Ovary (tissue), 9 donors: ENCODE results near the gene VIPR1. TPM values are rescaled to one million over a fixed set of nuclear protein-coding genes. Genes with fewer than 3 reads are reported as not detected.

Experiments
- DNase-seq, 5 donors: peaks; one replicate each; pipeline ENCODE4 v3.0.0-alpha.2; 2019 to 2020
- H3K27ac ChIP-seq, 2 donors: fragments of 200-600 bp; one replicate each; pipeline versions ENCODE4 v1.5.1 to v1.8.0; 2019 to 2022
- H3K27me3 ChIP-seq: fragments of 200-600 bp; one replicate; pipeline ENCODE4 v1.8.0; 2022
- H3K36me3 ChIP-seq: fragments of 200-600 bp; sonication (generic); one replicate; pipeline ENCODE4 v1.5.1; 2019
- H3K4me1 ChIP-seq: one replicate; pipeline ENCODE4 v1.8.1; 2013; ENCODE audit warnings: mild to moderate bottlenecking, moderate library complexity; ENCODE audit not compliant: insufficient read depth
- H3K4me3 ChIP-seq: fragments of 200-600 bp; sonication (generic); one replicate; pipeline ENCODE4 v1.5.1; 2017
- H3K9me3 ChIP-seq, 2 donors: fragments of 200-600 bp in 1 of 2; sonication (generic) in 1 of 2; one replicate each; pipeline versions ENCODE4 v1.5.1 to v1.8.1; 2013 to 2019; ENCODE audit warnings: mild to moderate bottlenecking in 1 of 2, moderate library complexity in 1 of 2
- EP300 ChIP-seq: sonication (generic); formaldehyde crosslinking; IDR thresholded peaks from one replicate; pipeline ENCODE4 v1.6.1; 2017; ENCODE audit warnings: antibody characterized with exemption
- POLR2A ChIP-seq: fragments of 450-650 bp; IDR thresholded peaks from one replicate; pipeline ENCODE4 v1.6.1; 2017; ENCODE audit warnings: antibody characterized with exemption, mild to moderate bottlenecking, moderate library complexity
- WGBS, 3 donors: extraction: QIAGEN DNeasy Blood & Tissue Kit in 1 of 3; methylation state at CpG; one replicate each; pipeline versions ENCODE4 v1.1.5 to v1.1.7; 2013 to 2017; 5-methylcytosine and 5-hydroxymethylcytosine counted together
- intact Hi-C, 4 donors: fragments of 100-400 bp; cut with DNase I; formaldehyde crosslinking; loops; one replicate each; pipeline versions ENCODE4 v1.11.0 to v1.15.1; 2022 to 2023
- polyA plus RNA-seq, 2 donors: library from polyadenylated mRNA; stranded (reverse); fragments of 200-250 nt in 1 of 2; fragments of 350-450 nt in 1 of 2; fragmentation: Illumina TruSeq in 1 of 2; extraction: RNeasy Lipid Tissue Mini Kit (QIAGEN cat#74804) in 1 of 2; gene quantifications; one replicate each; pipeline ENCODE4 v1.2.3, GENCODE V29; 2013 to 2014
- total RNA-seq, 7 donors: library from RNA; depleted of rRNA in 2 of 7; stranded (reverse); fragments of >200 nt in 2 of 7; fragmentation: NEBNext Ultra II Directional in 3 of 7; extraction: Animal tissue kit (Norgen Biotek cat#: 25700) in 3 of 7; gene quantifications; one replicate each; pipeline versions ENCODE4 v1.1.0 to v1.2.4, GENCODE V29; 2016 to 2023
- TF ChIP-seq, protein P1 (sequence below), 3 donors: fragments of 450-650 bp in 2 of 3; fragments of 200-600 bp in 1 of 3; IDR thresholded peaks; one replicate each; pipeline versions ENCODE4 v1.5.1 to v1.8.0; 2016 to 2022; ENCODE audit warnings: antibody characterized with exemption in 3 of 3, mild to moderate bottlenecking in 1 of 3
- donor health status: DM: no; HTN: no; CAD: no; lungs with moderate emphysema.
- donor health status: DM: no; HTN: no; CAD: no.
- donor health status: Bipolar disorder and iron deficiency.
- donor health status: DM: yes; HTN: yes; CAD: no.
- donor health status: DM: no; HTN: no; CAD: no.
- donor health status: DM: yes; HTN: yes; CAD: no.

Gene VIPR1
- total and polyA plus RNA-seq, 9 donors: 0.12 to 2.2 (median 0.47) TPM

DNA sequence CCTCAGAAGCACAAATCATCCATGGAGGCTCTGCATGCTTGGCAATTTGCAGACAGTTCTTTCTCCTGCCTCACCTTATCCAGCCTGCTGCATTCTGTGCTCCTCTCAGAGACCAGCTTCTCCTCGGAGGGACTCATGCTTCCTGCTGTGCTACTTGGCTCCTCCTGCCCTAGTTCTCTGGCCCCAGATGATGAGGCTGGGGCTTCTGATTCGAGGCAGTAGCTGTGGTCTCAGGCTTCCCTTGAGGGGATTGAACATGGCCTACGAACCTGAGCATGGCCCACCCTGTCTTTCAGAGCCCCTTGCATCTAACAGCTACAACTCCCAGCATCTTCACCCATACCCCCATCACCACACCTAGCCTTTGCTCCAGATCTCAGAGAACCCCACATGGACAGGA lies 6.7 kb downstream of the VIPR1 start:
- H3K27me3 ChIP-seq: no peaks in the 10 kb centered on the region
- H3K9me3 ChIP-seq: no peaks in the 10 kb centered on the region
- no peaks in the 10 kb centered on the region for H3K4me1 ChIP-seq
- no peak overlapping the region for H3K4me3 ChIP-seq
- no peak for DNase-seq
- 67 to 74% (median 73%) methylated on average over 3 of the region's 3 CpGs for WGBS, 3 donors
- TF ChIP-seq EP300 (no peak), POLR2A (no peak)
- TF ChIP-seq, protein P1, sequence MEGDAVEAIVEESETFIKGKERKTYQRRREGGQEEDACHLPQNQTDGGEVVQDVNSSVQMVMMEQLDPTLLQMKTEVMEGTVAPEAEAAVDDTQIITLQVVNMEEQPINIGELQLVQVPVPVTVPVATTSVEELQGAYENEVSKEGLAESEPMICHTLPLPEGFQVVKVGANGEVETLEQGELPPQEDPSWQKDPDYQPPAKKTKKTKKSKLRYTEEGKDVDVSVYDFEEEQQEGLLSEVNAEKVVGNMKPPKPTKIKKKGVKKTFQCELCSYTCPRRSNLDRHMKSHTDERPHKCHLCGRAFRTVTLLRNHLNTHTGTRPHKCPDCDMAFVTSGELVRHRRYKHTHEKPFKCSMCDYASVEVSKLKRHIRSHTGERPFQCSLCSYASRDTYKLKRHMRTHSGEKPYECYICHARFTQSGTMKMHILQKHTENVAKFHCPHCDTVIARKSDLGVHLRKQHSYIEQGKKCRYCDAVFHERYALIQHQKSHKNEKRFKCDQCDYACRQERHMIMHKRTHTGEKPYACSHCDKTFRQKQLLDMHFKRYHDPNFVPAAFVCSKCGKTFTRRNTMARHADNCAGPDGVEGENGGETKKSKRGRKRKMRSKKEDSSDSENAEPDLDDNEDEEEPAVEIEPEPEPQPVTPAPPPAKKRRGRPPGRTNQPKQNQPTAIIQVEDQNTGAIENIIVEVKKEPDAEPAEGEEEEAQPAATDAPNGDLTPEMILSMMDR (IDR thresholded peaks at IDR 0.05): no peak
- no peak overlapping the region for H3K27ac ChIP-seq
- no peaks in the 10 kb centered on the region for H3K36me3 ChIP-seq
- intact Hi-C loops: no loop called here

DNA sequence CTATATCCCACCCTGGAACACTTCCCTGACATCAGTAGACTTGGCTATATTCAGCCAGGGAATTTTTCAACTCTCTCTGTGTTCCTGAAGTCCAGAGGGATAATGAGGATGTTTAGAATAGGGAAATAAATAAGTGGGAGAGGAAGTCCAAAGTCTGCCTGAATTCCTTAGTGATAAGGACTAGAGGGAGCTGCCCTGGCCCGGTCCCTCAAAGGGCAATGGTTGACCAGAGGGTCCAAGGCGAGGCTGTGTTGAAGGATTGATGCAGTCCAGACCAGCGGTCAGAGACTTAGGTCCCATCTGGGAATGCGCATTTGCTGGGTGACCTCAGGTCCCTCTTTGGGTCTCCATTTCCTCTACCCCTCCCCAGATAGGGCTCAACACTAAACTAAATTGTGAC lies 7.9 kb downstream of the VIPR1 start:
- H3K9me3 ChIP-seq: no peaks in the 10 kb centered on the region
- H3K27ac ChIP-seq: no peak overlapping the region
- intact Hi-C loops: no loop called here
- no peak for DNase-seq
- H3K27me3 ChIP-seq: no peaks in the 10 kb centered on the region
- H3K4me1 ChIP-seq: no peaks in the 10 kb centered on the region
- 24 to 43% (median 33%) methylated on average over 4 of the region's 4 CpGs for WGBS, 3 donors
- H3K4me3 ChIP-seq: no peak overlapping the region
- H3K36me3 ChIP-seq: no peaks in the 10 kb centered on the region
- TF ChIP-seq, protein P1 (IDR thresholded peaks at IDR 0.05): no peak
- no peak for TF ChIP-seq POLR2A
- TF ChIP-seq EP300: no peak

DNA sequence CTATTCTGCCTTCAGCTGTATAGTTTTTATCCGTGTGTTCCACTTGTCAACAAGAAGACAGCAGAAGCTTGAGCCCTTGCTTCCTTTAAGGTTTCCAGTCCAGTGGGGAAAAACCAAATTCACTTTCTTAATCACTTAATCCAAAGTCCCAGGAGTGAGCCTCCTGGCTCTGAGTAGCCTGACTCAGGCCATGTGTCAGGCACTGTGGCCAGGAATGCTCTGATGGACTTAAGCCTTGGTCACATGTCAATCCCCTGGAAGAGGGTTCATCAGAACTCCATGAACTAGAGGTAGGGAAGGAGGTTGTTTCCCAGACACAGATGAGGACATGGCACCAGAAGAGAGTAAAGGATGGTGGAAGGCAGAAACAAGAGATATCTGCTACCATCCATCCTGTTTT lies 8.8 kb downstream of the VIPR1 start:
- no peak for DNase-seq
- H3K4me1 ChIP-seq: no peaks in the 10 kb centered on the region
- H3K9me3 ChIP-seq: no peaks in the 10 kb centered on the region
- intact Hi-C loops: no loop called here
- no peaks in the 10 kb centered on the region for H3K36me3 ChIP-seq
- no peak overlapping the region for H3K4me3 ChIP-seq
- 73 to 84% (median 81%) methylated on average over 1 of the region's 1 CpG for WGBS, 3 donors
- no peak overlapping the region for H3K27ac ChIP-seq
- TF ChIP-seq POLR2A (no peak), EP300 (no peak)
- TF ChIP-seq, protein P1 (IDR thresholded peaks at IDR 0.05): no peak
- no peaks in the 10 kb centered on the region for H3K27me3 ChIP-seq

DNA sequence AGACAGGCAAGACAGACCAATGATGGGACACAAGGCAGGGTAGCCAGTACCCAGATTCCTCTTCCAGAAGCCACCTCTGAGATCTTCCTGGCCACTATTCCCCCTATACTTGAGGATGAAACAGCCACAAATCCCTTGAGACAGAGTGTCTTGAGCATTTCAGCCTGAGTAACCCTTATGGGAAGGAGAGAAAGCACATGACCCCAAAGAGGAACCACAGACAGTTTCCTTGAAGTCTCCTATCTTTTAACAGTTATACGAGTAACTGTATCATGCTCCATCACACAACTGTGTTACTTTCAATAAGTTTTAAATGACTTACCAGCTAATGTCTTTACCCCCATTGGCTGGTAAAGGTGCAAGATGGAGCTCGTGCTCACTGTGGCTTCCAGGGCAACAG lies 9.3 kb downstream of the VIPR1 start:
- intact Hi-C loops: no loop called here
- WGBS, 3 donors: 80 to 90% (median 82%) methylated on average over 2 of the region's 2 CpGs
- Histone ChIP-seq H3K4me3 (no peak overlapping the region), H3K9me3 (no peaks in the 10 kb centered on the region), H3K4me1 (no peaks in the 10 kb centered on the region), H3K27ac (no peak overlapping the region), H3K36me3 (no peaks in the 10 kb centered on the region), H3K27me3 (no peaks in the 10 kb centered on the region)
- TF ChIP-seq EP300 (no peak), POLR2A (no peak)
- TF ChIP-seq, protein P1 (IDR thresholded peaks at IDR 0.05): no peak
- no peak for DNase-seq

DNA sequence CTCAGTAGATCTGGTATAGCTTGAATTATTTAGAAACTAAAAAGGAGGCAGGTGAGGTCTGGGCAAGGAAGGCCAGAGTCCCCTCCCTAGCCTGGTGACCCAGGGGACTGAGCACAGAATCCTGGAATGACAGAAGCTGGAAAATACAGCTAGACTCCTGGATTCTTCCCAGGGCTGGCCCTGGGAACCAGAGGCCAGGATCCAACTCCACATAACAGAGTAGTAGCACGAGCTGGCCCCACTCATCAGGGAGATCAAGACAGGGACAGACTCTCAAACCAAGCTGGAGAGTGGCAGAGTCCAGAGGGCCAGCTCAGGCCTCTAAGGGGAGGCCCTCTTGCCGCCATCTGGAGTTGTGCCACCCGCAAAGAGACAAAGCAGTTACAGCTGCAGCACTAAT lies 10.7 kb downstream of the VIPR1 start:
- no peaks in the 10 kb centered on the region for H3K36me3 ChIP-seq
- WGBS, 3 donors: 86 to 96% (median 96%) methylated on average over 3 of the region's 3 CpGs
- H3K9me3 ChIP-seq: no peaks in the 10 kb centered on the region
- no peak for DNase-seq
- intact Hi-C loops: no loop called here
- no peak overlapping the region for H3K27ac ChIP-seq
- H3K4me3 ChIP-seq: no peak overlapping the region
- H3K4me1 ChIP-seq: no peaks in the 10 kb centered on the region
- TF ChIP-seq POLR2A: no peak
- TF ChIP-seq, protein P1 (IDR thresholded peaks at IDR 0.05): no peak
- no peak for TF ChIP-seq EP300
- H3K27me3 ChIP-seq: no peaks in the 10 kb centered on the region
